Liver (tissue), 3 donors: ENCODE results near the gene SELENOM.

Experiments
- CTCF ChIP-seq: fragments of 150-350 bp; IDR thresholded peaks from 2 replicates; pipeline ENCODE4 v1.5.1; 2017; ENCODE audit warnings: improper control_type of control experiment, low read depth, low read length; ENCODE audit not compliant: missing input control
- RAD21 ChIP-seq, 2 donors: IDR thresholded peaks; 2 replicates each; pipeline ENCODE4 v1.6.1; 2016; ENCODE audit warnings: antibody characterized with exemption in 2 of 2, mild to moderate bottlenecking in 2 of 2
- donor health status: healthy.
- donor health status: healthy.

GRCh38 chr22:31107894-31108218 is 488 bp upstream of the SELENOM start:
- no peak for TF ChIP-seq CTCF
- no peak for TF ChIP-seq RAD21 (IDR thresholded peaks at IDR 0.05)
